Neural progenitor cell (in vitro differentiated cells): ENCODE results near the gene PPP1R14B. TPM values are rescaled to one million over a fixed set of nuclear protein-coding genes. Genes with fewer than 3 reads are reported as not detected.

Source experiments
- DNase-seq: peaks from one replicate; pipeline ENCODE4 v3.0.0-alpha.2; 2016; ENCODE audit warnings: low spot score
- H2AFZ ChIP-seq: fragments of 200-600 bp; sonication (generic); replicated peaks from 2 replicates; pipeline ENCODE4 v1.6.1; 2016; ENCODE audit warnings: antibody characterized with exemption
- H3F3A ChIP-seq: fragments of 200-600 bp; sonication (generic); 2 replicates; pipeline ENCODE4 v1.6.1; 2016; ENCODE audit warnings: antibody characterized with exemption, low read depth
- H3K27ac ChIP-seq: fragments of 200-600 bp; sonication (generic); 2 replicates; pipeline ENCODE4 v1.5.1; 2016; ENCODE audit warnings: mild to moderate bottlenecking
- H3K27me3 ChIP-seq: fragments of 200-600 bp; sonication (generic); 2 replicates; pipeline ENCODE4 v1.6.1; 2016; ENCODE audit warnings: mild to moderate bottlenecking, moderate library complexity
- H3K36me3 ChIP-seq: fragments of 200-600 bp; sonication (generic); 2 replicates; pipeline ENCODE4 v1.5.1; 2016
- H3K4me1 ChIP-seq: fragments of 200-600 bp; sonication (generic); 2 replicates; pipeline ENCODE4 v1.6.1; 2016; ENCODE audit warnings: mixed run types
- H3K4me2 ChIP-seq: fragments of 200-600 bp; sonication (generic); 2 replicates; pipeline ENCODE4 v1.6.1; 2016
- H3K4me3 ChIP-seq: fragments of 200-600 bp; sonication (generic); 2 replicates; pipeline ENCODE4 v1.5.1; 2016
- H3K79me2 ChIP-seq: fragments of 200-600 bp; sonication (generic); 2 replicates; pipeline ENCODE4 v1.6.1; 2016; ENCODE audit warnings: low read depth
- H3K9ac ChIP-seq: fragments of 200-600 bp; sonication (generic); 2 replicates; pipeline ENCODE4 v1.6.1; 2016
- H3K9me3 ChIP-seq: fragments of 200-600 bp; sonication (generic); 2 replicates; pipeline ENCODE4 v1.5.1; 2016; ENCODE audit warnings: low read depth
- H4K20me1 ChIP-seq: fragments of 200-600 bp; sonication (generic); 2 replicates; pipeline ENCODE4 v1.6.1; 2016; ENCODE audit warnings: low read depth
- H3K27ac Mint-ChIP-seq: 3 replicates; pipeline ENCODE4 v1.8.0; 2021; ENCODE audit warnings: mixed read lengths
- H3K27me3 Mint-ChIP-seq: 2 replicates; pipeline ENCODE4 v1.8.0; 2022; ENCODE audit warnings: low read depth, mild to moderate bottlenecking, inconsistent platforms, moderate library complexity, mixed read lengths; ENCODE audit not compliant: insufficient read depth
- H3K36me3 Mint-ChIP-seq: 3 replicates; pipeline ENCODE4 v1.8.0; 2021; ENCODE audit warnings: mixed read lengths
- H3K4me1 Mint-ChIP-seq: 3 replicates; pipeline ENCODE4 v1.8.0; 2021; ENCODE audit warnings: mixed read lengths
- H3K4me3 Mint-ChIP-seq: 3 replicates; pipeline ENCODE4 v1.8.0; 2021; ENCODE audit warnings: mild to moderate bottlenecking, moderate library complexity, mixed read lengths
- H3K9me3 Mint-ChIP-seq: 3 replicates; pipeline ENCODE4 v1.8.0; 2020; ENCODE audit warnings: mixed read lengths
- EZH2 ChIP-seq: fragments of 200-600 bp; sonication (generic); IDR thresholded peaks from 2 replicates; pipeline ENCODE4 v1.6.1; 2017; ENCODE audit warnings: antibody characterized with exemption, mild to moderate bottlenecking, moderate library complexity
- EZH2phosphoT487 ChIP-seq: fragments of 200-600 bp; sonication (generic); IDR thresholded peaks from 2 replicates; pipeline ENCODE4 v1.6.1; 2017; ENCODE audit warnings: antibody characterized with exemption
- total RNA-seq: library from RNA; depleted of rRNA; stranded (reverse); fragments of >200 nt; gene quantifications from 2 replicates; pipeline ENCODE4 v1.2.3, GENCODE V29; 2015; ENCODE audit warnings: low replicate concordance
- TF ChIP-seq, protein P1 (sequence below): fragments of 200-600 bp; sonication (generic); IDR thresholded peaks from 2 replicates; pipeline ENCODE4 v1.5.1; 2017; ENCODE audit warnings: antibody characterized with exemption, mild to moderate bottlenecking

The PPP1R14B gene
- total RNA-seq, 1 donor from 2014 or later: 107 TPM

DNA sequence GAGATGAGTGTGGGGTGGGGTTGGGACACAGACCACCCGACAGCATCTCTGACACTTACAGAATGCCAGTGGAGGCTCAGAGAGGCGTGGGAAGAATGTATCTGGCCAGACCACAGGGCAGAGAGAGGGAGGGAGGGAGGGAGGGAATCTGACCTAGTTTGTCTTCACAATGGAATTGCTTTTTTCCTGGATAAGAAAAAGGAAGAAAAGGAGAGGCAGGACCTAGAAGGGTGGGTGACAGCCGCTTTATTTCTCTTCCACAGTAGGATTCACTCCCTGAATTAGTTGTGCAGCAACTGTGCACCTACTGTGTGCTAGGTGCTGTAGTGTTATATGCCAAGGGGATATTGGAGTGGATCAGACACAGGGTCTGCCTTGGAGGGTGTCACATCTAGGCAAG, 48.0 kb upstream of the PPP1R14B start:
- TF ChIP-seq EZH2phosphoT487 (no peak), EZH2 (no peak)
- TF ChIP-seq, protein P1, sequence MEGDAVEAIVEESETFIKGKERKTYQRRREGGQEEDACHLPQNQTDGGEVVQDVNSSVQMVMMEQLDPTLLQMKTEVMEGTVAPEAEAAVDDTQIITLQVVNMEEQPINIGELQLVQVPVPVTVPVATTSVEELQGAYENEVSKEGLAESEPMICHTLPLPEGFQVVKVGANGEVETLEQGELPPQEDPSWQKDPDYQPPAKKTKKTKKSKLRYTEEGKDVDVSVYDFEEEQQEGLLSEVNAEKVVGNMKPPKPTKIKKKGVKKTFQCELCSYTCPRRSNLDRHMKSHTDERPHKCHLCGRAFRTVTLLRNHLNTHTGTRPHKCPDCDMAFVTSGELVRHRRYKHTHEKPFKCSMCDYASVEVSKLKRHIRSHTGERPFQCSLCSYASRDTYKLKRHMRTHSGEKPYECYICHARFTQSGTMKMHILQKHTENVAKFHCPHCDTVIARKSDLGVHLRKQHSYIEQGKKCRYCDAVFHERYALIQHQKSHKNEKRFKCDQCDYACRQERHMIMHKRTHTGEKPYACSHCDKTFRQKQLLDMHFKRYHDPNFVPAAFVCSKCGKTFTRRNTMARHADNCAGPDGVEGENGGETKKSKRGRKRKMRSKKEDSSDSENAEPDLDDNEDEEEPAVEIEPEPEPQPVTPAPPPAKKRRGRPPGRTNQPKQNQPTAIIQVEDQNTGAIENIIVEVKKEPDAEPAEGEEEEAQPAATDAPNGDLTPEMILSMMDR: no peak
- Histone ChIP-seq H3K4me1 (peaks cover 17% of the 10 kb centered on the region), H3K27ac (no peak overlapping the region), H3K27me3 (peaks cover 100% of the 10 kb centered on the region), H2AFZ (no peak overlapping the region), H3K36me3 (no peaks in the 10 kb centered on the region), H4K20me1 (peaks cover 50% of the 10 kb centered on the region), H3K4me3 (no peak overlapping the region), H3K9me3 (no peaks in the 10 kb centered on the region), H3K79me2 (no peaks in the 10 kb centered on the region), H3K4me2 (no peak overlapping the region), H3F3A (peaks cover 8% of the 10 kb centered on the region), H3K9ac (no peak overlapping the region)
- Mint-ChIP-seq H3K9me3 (peaks cover 2% of the 10 kb centered on the region), H3K27ac (no peak overlapping the region), H3K27me3 (peaks cover 79% of the 10 kb centered on the region), H3K4me3 (no peak overlapping the region), H3K36me3 (peaks cover 4% of the 10 kb centered on the region), H3K4me1 (peaks cover 13% of the 10 kb centered on the region)
- peak; percentile 20 for DNase-seq

DNA sequence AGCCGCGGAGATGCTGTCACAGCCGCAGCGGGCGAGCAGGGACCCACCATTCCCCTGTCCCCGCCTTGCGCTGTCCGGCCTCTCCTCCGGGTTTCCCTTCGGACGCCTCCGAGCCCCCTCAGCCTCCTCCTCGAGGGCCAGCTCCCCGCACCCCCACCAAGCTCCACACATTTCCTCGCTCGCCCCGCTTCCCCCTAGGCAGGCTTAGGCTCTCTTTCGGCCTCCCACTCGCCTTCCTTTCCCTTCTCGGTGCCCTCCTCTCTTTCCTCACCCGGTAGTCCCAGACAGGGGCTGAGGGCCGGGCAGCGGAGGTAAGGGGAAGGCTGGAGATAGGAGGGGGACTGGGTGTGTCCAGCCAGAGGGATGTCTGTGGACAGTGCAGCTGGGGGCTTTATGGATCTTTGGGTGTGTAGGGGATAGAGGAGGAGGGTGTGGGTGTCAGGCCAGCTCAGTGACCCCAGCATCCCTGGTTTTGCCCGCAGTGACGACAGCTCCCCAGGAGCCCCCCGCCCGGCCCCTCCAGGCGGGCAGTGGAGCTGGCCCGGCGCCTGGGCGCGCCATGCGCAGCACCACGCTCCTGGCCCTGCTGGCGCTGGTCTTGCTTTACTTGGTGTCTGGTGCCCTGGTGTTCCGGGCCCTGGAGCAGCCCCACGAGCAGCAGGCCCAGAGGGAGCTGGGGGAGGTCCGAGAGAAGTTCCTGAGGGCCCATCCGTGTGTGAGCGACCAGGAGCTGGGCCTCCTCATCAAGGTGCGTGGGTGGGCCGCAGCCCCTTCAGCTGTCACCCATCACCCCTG, 45.9 kb upstream of the PPP1R14B start:
- DNase-seq: peak; percentile 42
- peaks cover 92% of the 10 kb centered on the region for H3K27me3 ChIP-seq
- H3F3A ChIP-seq: no peaks in the 10 kb centered on the region
- H3K4me1 ChIP-seq: peaks cover 9% of the 10 kb centered on the region
- H3K4me3 ChIP-seq: peak overlapping the region; percentile 44
- no peaks in the 10 kb centered on the region for H3K79me2 ChIP-seq
- Mint-ChIP-seq H3K27me3 (peaks cover 68% of the 10 kb centered on the region), H3K36me3 (peaks cover 4% of the 10 kb centered on the region), H3K9me3 (peaks cover 2% of the 10 kb centered on the region), H3K27ac (no peak overlapping the region), H3K4me3 (peak overlapping the region; percentile 64), H3K4me1 (peaks cover 10% of the 10 kb centered on the region)
- H2AFZ ChIP-seq: no peak overlapping the region
- H3K27ac ChIP-seq: no peak overlapping the region
- H4K20me1 ChIP-seq: peaks cover 33% of the 10 kb centered on the region
- peak overlapping the region; percentile 85 for H3K4me2 ChIP-seq
- TF ChIP-seq EZH2 (peak; percentile 86), EZH2phosphoT487 (peak; percentile 96)
- TF ChIP-seq, protein P1: no peak
- no peak overlapping the region for H3K9ac ChIP-seq
- no peaks in the 10 kb centered on the region for H3K9me3 ChIP-seq
- no peaks in the 10 kb centered on the region for H3K36me3 ChIP-seq

DNA sequence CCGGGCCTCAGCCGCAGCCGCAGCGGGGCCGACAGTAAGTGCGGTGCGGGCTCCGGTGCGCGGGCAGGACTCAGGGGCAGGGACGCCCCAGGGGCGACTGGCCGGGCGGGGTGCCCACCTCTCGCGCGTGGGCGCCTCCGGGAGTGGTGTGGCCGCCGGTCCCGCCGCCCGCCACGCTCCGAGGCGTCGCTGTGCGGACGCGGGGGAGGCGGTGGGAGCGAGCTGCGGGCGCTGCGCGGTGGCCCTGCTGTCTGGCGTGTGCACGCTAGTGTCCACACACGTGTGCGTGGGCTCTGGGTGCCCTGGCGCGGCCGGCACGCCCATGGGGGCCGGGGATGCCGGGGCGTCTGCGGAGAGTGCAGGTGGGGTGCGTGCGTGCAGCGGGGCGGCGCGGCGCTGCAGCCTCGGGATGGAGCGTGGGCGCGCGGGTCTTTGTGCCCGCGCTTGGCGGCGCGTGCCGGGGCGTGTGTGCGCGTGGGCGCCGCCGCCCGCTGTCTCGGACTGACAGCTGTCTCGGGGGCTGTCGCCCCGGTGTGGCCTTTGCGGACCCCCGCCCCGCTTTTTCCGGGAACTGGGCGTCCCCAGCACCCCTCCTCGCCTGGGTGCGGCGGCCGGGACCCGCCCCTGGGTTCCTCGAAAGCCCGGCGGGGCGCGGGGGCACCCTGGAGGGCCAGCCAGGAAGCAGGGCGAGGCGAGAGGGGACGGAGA, 45.2 kb upstream of the PPP1R14B start:
- H4K20me1 ChIP-seq: peaks cover 31% of the 10 kb centered on the region
- Mint-ChIP-seq H3K27me3 (peaks cover 62% of the 10 kb centered on the region), H3K4me3 (no peak overlapping the region), H3K36me3 (peaks cover 4% of the 10 kb centered on the region), H3K4me1 (peaks cover 9% of the 10 kb centered on the region), H3K27ac (no peak overlapping the region), H3K9me3 (peaks cover 2% of the 10 kb centered on the region)
- H2AFZ ChIP-seq: no peak overlapping the region
- H3K4me1 ChIP-seq: peaks cover 9% of the 10 kb centered on the region
- peak overlapping the region; percentile 44 for H3K4me3 ChIP-seq
- no peaks in the 10 kb centered on the region for H3K36me3 ChIP-seq
- peaks cover 85% of the 10 kb centered on the region for H3K27me3 ChIP-seq
- H3K9ac ChIP-seq: no peak overlapping the region
- H3K79me2 ChIP-seq: no peaks in the 10 kb centered on the region
- H3K9me3 ChIP-seq: no peaks in the 10 kb centered on the region
- peak; percentile 92 for TF ChIP-seq EZH2
- peak; percentile 83 for TF ChIP-seq EZH2phosphoT487
- TF ChIP-seq, protein P1: no peak
- peak overlapping the region; percentile 85 for H3K4me2 ChIP-seq
- no peaks in the 10 kb centered on the region for H3F3A ChIP-seq
- H3K27ac ChIP-seq: no peak overlapping the region
- no peak for DNase-seq
